HepG2 (cell line): ENCODE results near the gene TATDN2. TPM values are rescaled to one million over a fixed set of nuclear protein-coding genes. Genes with fewer than 3 reads are reported as not detected.

ENCODE experiments used
- MXD1 ChIP-seq: sonication (generic); formaldehyde crosslinking; IDR thresholded peaks from 2 replicates; pipeline ENCODE4 v1.4.0; 2020; ENCODE audit warnings: mild to moderate bottlenecking, missing genetic modification reagents
- SP1 ChIP-seq, 2 experiments: fragments of 450-650 bp in 1 of 2; sonication (generic) in 1 of 2; formaldehyde crosslinking in 1 of 2; IDR thresholded peaks; 2 replicates each; pipeline versions ENCODE4 v1.4.0 to v1.6.1; 2016 to 2020; ENCODE audit warnings: missing genetic modification reagents in 1 of 2
- ZBTB34 ChIP-seq: sonication (generic); formaldehyde crosslinking; IDR thresholded peaks from 2 replicates; pipeline ENCODE4 v1.8.0; 2022; ENCODE audit warnings: mild to moderate bottlenecking, missing genetic modification reagents
- ZBTB37 ChIP-seq: sonication (generic); formaldehyde crosslinking; IDR thresholded peaks from 2 replicates; pipeline ENCODE4 v1.4.0; 2020; ENCODE audit warnings: mild to moderate bottlenecking, missing genetic modification reagents
- ZC3H13 ChIP-seq: sonication (generic); formaldehyde crosslinking; IDR thresholded peaks from 2 replicates; pipeline ENCODE4 v1.8.1; 2023; ENCODE audit warnings: mild to moderate bottlenecking, missing genetic modification reagents, moderate library complexity
- ZNF33B ChIP-seq: sonication (generic); formaldehyde crosslinking; IDR thresholded peaks from 2 replicates; pipeline ENCODE4 v1.5.1; 2020; ENCODE audit warnings: mild to moderate bottlenecking, missing genetic modification reagents
- ZNF543 ChIP-seq: sonication (generic); formaldehyde crosslinking; IDR thresholded peaks from 2 replicates; pipeline ENCODE4 v1.4.0; 2020; ENCODE audit warnings: mild to moderate bottlenecking, missing genetic modification reagents
- polyA plus RNA-seq, 8 experiments: library from polyadenylated mRNA; depleted of rRNA in 3 of 8; stranded (reverse) in 7 of 8; unstranded in 1 of 8; fragments of >200 nt; fragmentation: Illumina TruSeq in 4 of 8; extraction: Trizol in 4 of 8; gene quantifications; 2 replicates each; pipeline versions ENCODE4 v1.2.1 to v1.2.3, GENCODE V29; 2011 to 2016; ENCODE audit warnings: low read depth in 4 of 8, missing spikeins in 1 of 8, mixed read lengths in 1 of 8; ENCODE audit not compliant: insufficient read depth in 1 of 8
- total RNA-seq, 5 experiments: library from RNA; depleted of rRNA; stranded (reverse); fragments of >200 nt; fragmentation: Illumina TruSeq; extraction: Trizol; gene quantifications; 2 replicates each; pipeline ENCODE4 v1.2.3, GENCODE V29; 2016; ENCODE audit warnings: low read depth in 1 of 5

Gene TATDN2
- total and polyA plus RNA-seq, 2 of the 13 experiments (the other 11 are each of a cell fraction or from before 2014, with no cell fraction given): 12.1 to 21.9 TPM

- TF ChIP-seq ZBTB34 (CRISPR knock-in tag): no peak
- no peak for TF ChIP-seq ZC3H13 (CRISPR knock-in tag)
- TF ChIP-seq ZNF543 (CRISPR knock-in tag): 0 out of 2 replicates have a peak, but pooled peaks have one; percentile 62
- no peak for TF ChIP-seq SP1 (IDR thresholded peaks at IDR 0.05)
- TF ChIP-seq SP1 (CRISPR knock-in tag; IDR thresholded peaks at IDR 0.05): peak; percentile 95
- TF ChIP-seq ZNF33B (CRISPR knock-in tag): 0 out of 2 replicates have a peak, but pooled peaks have one; percentile 57
- 0 out of 2 replicates have a peak, but pooled peaks have one; percentile 7 for TF ChIP-seq ZBTB37 (CRISPR knock-in tag)
- peak; percentile 68; the same call in 1 of the 2 replicates for TF ChIP-seq MXD1 (CRISPR knock-in tag)
- TF ChIP-seq, all 625 proteins: peak for 207
These were observed at the start of gene TATDN2 (continued) for GRCh38 chr3:10248184-10248983.
